Activated CD8-positive, alpha-beta memory T cell treated with anti-CD3 and anti-CD28 coated beads, Interleukin-2, amount 50 U/mL, for 4 hours (primary cell): ENCODE measurements around the gene RBM23.

Source experiments
- DNase-seq: peaks from one replicate; pipeline ENCODE4 v3.0.0-alpha.2; 2020

RBM23 gene

DNA sequence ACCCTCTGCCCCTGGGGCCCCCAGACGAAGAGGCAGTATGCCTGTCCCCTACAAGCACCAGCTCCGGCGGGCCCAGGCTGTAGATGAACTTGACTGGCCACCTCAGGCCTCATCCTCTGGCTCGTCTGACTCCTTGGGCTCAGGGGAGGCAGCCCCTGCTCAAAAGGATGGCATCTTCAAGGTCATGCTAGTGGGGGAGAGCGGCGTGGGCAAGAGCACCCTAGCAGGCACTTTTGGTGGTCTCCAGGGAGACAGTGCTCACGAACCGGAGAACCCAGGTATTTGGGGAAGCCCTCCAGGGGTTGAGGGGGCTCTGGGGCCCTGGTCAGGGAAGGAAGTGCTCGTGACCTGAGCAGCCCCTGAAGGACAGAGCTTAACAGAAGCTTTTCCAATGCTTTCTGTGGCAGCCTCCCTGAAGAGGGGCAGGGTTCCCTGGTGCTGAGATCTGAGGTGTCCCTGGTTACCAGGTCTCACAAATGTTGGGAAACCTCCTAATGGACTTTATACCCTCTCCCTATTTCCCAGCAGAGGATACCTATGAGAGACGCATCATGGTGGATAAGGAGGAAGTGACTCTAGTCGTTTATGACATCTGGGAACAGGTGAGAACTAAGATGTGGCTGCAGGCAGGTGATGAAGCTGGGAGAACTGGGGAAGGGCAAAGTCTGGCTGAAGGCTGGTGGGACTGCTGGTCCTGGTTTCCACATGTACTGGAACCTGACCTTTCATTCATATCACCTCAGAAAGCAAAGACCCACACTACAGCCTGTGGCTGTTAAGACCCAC is 34.0 kb downstream of the RBM23 start:
- DNase-seq, result no peak

- DNase-seq, result no peak
Observed at GRCh38 chr14:22884076-22884737, 34.7 kb downstream of the RBM23 start.

GRCh38 chr14:22883173-22883976 is 35.6 kb downstream of the RBM23 start, which contains the start of gene REM2:
Gene REM2, plus strand, starts transcription at chr14:22883222. Its CDS starts 66 bp downstream, at chr14:22883288.
- DNase-seq, result no peak

DNA sequence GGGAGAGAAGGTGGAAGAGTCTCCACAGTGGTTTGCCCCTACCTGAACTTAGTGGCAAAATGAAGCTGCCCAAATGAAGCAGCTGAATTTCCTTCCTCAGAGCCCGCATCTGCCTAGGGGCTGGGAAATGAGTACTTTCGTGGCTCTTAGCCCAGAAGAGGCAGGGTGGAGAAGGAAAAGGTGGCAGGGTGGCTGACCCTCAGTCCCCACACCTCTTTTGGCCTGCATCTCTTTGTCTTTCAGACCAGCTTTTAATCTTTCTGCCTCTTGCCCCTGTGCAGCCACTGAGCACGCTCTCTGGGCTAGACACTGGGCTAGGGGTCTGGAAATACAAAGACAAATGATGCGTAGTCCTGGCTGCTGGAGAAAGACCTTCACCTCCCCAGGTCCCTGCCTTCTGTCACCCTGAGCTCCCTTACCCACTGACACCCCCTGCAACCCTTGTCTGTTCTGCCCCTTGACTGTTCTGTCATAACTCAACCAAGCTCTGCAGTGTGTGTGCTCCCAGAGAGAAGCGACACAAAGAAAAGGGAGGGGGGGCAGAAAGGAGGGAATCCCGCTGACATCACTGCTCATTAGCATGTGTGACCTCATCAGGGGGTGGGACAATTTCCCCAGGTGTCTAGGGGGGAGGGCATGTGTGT is 36.3 kb downstream of the RBM23 start:
- peak; percentile 59 for DNase-seq

GRCh38 chr14:22882064-22882463 is 36.9 kb downstream of the RBM23 start:
- no peak for DNase-seq

- no peak for DNase-seq
Observed at GRCh38 chr14:22878271-22879246, 40.4 kb downstream of the RBM23 start.

GRCh38 chr14:22877000-22877501 is 41.9 kb downstream of the RBM23 start:
- no peak for DNase-seq

DNA sequence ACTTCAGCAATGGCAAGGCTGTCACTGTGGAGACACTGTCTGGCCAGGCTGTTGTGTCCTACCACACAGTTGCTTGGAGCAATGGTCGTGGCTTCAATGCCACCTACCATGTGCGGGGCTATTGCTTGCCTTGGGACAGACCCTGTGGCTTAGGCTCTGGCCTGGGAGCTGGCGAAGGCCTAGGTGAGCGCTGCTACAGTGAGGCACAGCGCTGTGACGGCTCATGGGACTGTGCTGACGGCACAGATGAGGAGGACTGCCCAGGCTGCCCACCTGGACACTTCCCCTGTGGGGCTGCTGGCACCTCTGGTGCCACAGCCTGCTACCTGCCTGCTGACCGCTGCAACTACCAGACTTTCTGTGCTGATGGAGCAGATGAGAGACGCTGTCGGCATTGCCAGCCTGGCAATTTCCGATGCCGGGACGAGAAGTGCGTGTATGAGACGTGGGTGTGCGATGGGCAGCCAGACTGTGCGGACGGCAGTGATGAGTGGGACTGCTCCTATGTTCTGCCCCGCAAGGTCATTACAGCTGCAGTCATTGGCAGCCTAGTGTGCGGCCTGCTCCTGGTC is 43.1 kb downstream of the RBM23 start:
- DNase-seq, result no peak

DNA sequence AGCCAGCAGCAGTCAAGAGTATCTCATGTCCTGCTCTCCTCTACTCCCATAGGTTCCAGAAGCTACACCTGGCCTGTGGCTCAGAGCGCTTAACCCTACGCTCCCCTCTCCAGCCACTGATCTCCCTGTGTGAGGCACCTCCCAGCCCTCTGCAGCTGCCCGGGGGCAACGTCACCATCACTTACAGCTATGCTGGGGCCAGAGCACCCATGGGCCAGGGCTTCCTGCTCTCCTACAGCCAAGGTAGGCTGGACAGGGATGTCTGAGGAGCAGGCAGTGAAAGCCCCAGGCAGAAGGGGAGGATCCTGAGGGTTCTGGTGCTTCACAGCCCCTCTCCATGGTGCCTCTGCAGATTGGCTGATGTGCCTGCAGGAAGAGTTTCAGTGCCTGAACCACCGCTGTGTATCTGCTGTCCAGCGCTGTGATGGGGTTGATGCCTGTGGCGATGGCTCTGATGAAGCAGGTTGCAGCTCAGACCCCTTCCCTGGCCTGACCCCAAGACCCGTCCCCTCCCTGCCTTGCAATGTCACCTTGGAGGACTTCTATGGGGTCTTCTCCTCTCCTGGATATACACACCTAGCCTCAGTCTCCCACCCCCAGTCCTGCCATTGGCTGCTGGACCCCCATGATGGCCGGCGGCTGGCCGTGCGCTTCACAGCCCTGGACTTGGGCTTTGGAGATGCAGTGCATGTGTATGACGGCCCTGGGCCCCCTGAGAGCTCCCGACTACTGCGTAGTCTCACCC is 43.8 kb downstream of the RBM23 start:
- no peak for DNase-seq

- DNase-seq, result no peak
Observed at GRCh38 chr14:22872833-22873520, 46.0 kb downstream of the RBM23 start.

- peak; percentile 69 for DNase-seq
Observed at GRCh38 chr14:22872033-22872832, 46.7 kb downstream of the RBM23 start.

- DNase-seq, result peak; percentile 72
Observed at GRCh38 chr14:22871224-22872032, 47.5 kb downstream of the RBM23 start, which contains the start of gene LRP10. Gene LRP10, plus strand, starts transcription at chr14:22871740. Its CDS starts 564 bp downstream, at chr14:22872304.

GRCh38 chr14:22870811-22871223 is 48.1 kb downstream of the RBM23 start:
- no peak for DNase-seq

DNA sequence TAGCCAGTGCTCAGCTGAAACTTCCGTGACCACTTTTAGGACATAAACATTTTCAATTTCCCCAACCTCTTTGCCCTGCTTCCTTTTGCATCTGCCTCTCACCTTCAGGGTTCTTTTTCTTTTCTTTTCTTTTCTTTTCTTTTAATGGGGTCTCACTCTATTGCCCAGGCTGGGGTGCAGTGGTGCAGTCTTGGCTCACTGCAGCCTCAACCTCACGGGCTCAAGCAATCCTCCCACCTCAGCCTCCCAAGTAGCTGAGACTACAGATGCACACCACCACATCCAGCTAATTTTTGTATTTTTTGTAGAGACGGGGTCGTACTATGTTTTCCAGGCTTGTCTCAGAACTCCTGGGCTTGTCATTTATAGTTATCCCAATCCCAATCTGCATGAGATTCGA is 52.1 kb downstream of the RBM23 start:
- no peak for DNase-seq

- no peak for DNase-seq
Observed at GRCh38 chr14:22865424-22866405, 53.2 kb downstream of the RBM23 start.

GRCh38 chr14:22864979-22865378 is 54.0 kb downstream of the RBM23 start:
- no peak for DNase-seq

- no peak for DNase-seq
Observed at GRCh38 chr14:22861651-22862050, 57.3 kb downstream of the RBM23 start.
